Stimulated activated CD8-positive, alpha-beta memory T cell treated with anti-CD3 and anti-CD28 coated beads, Interleukin-15, amount 100 ng/mL, for 4 hours (primary cell): Measurements from ENCODE around the gene CCDC63.
"Not testable (repeated sequence)": the region's sequence is repeated elsewhere in the genome, so short reads cannot be mapped to it uniquely, and the experiment has no call there.

Experiments
- DNase-seq, 2 donors: peaks; one replicate each; pipeline ENCODE4 v3.0.0-alpha.2; 2020; ENCODE audit warnings: low read depth in 2 of 2

Gene CCDC63

DNA sequence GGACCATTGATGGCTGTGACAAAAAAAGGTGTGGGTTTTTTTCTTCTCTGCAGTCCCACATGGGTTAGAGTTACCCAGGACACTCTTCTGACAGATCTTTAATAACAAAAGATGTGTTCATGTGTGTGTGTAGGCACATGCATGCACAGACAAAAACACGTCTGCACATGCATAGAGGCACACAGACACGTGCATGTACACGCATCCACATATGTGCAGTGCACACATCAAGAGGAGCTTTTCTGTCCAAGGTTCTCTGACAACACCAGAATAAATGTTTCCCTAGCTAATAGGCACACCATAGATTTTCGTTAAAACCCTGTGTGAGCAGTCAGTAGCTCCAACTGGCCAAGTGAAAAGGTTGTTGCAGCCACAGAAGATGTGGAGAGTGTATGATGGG is 76.4 kb downstream of the CCDC63 start:
- DNase-seq, result no peak

DNA sequence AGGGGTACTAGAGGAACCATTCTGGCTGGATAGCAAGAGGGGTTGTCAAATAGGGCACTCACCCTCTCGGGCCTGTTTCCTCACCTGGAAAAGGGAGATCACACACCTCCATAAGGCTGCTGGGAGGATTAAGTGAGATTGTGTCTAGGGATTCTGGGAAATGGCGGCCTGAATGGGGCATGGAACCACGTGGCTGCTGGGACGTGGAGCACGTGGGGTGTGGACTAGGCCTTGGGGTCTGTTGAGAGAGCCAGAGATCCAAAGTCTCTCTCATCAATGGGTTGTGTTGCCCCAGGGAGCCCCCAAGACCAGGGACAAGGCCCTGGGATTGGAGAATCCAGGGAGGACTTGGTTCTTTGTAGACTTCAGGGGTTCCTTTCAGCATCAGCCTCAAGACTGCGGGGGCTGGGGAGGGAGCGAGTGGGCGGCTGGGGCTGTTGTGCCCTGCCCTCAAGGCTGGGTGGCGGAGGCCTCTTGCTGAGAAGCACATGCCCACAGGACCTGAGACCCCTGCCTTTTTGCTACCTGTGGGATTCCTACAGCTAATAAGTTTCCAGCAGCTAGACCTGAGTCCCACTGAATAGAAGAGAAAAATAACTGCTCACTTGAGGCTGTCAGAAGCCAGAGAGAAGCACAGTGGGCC is 77.0 kb downstream of the CCDC63 start:
- DNase-seq, result no peak

DNA sequence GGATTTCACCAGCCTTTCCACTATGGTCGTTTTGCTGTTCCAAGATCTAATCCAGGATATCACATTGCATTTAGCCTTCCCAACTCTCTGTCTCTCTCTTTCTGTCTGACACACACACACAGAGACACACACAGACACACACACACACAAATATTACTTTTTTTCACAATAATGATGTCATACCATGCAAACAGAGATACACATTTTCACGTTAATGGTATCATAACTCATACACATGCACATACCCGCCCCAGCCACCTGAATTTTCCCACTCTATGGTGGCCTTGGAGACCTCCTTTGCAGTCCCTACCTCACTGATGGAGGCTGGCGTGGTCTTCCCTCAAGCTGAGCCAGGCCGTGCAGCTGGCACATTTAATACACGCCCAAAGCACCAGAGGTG is 80.8 kb downstream of the CCDC63 start:
- no peak for DNase-seq

DNA sequence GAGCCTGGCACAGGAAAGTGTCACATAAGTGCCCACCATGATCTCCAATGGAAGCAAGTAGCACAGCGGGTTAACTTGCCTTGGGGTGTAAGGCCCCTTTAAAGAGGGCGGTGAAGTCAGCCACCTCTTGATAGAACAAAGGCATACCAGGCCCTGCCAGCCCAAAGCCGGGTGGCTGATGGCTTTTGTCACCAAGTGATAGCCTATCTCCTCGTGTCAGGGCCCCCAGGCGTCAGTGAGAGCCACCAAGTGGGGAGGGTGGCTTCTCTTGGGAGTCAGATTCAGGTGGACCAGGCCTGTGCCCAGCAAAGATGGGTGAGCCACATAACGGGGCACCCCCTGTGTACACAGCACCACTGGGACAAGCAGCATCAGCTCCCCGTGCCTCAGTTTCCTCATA is 81.9 kb downstream of the CCDC63 start:
- DNase-seq, result no peak

- DNase-seq, result no peak
These were observed 83.0 kb downstream of the CCDC63 start for GRCh38 chr12:110929818-110930217.

DNA sequence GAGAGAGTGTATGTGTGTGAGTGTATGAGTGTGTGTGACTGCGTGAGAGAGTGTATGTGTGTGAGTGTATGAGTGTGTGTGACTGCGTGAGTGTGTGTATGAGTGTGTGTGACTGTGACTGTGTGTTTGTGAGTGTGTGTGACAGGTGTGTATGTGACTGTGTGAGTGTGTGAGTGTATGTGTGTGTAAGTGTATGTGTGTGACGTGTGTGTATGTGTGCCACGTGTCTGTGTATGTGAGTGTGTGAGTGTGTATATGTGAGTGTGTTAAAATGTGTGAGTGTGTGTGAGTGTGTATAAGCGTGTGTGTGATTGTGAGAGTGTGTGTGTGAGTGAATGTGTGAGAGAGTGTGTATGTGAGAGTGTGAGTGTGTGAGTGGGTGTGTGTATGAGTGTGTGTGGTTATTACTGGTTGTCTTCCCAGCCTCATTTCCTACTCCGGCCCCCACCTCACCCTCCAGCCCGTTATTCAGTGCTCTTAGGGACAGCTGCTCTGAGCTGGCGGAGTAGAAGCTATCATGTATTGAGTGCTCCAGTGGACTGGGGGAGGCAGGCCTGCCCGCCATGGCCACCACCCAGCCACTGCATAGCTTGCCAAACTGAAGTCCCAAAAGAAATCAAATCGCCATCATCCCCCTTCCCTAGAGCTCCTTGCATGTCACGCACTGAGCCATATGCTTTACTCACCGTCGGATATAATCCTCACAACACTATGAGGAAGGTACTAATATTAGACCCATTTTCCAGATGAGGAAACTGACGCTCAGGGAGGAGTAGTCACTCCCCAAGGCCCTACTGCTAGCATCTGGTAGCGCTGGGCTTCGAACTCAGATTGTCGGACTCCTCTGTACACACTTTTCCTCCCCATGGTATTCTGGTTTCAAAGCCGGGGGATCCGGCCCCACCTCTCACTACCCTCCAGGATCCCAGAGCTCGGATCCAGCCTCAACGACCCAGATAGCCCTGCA is 83.8 kb downstream of the CCDC63 start:
- no peak for DNase-seq

GRCh38 chr12:110931315-110931728 is 84.5 kb downstream of the CCDC63 start:
- no peak for DNase-seq

DNA sequence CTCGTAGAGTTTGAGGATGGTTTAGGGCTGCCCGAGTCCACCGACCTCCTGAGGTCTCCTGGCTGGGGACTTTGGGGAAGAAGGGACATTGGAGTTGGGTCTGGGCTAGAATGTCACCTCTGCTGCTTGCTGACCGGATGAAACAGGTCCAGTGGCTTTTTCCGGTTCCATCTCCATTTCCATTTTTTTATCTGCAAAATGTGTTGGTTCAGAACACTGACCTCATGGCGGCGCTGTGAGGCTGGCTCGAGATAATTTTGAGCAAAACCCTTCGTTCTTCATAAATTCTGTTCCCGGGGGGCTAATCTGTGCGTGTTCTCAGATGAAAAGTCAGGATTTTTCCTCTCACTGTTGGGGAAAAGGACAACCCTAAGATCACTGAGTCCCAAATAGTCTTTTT is 85.3 kb downstream of the CCDC63 start:
- no peak for DNase-seq

GRCh38 chr12:110933326-110933974 is 86.7 kb downstream of the CCDC63 start:
- DNase-seq, result no peak

GRCh38 chr12:110934093-110934852 is 87.5 kb downstream of the CCDC63 start:
- DNase-seq, result no peak

- DNase-seq, result no peak
These were observed 88.8 kb downstream of the CCDC63 start for GRCh38 chr12:110935588-110935987.

DNA sequence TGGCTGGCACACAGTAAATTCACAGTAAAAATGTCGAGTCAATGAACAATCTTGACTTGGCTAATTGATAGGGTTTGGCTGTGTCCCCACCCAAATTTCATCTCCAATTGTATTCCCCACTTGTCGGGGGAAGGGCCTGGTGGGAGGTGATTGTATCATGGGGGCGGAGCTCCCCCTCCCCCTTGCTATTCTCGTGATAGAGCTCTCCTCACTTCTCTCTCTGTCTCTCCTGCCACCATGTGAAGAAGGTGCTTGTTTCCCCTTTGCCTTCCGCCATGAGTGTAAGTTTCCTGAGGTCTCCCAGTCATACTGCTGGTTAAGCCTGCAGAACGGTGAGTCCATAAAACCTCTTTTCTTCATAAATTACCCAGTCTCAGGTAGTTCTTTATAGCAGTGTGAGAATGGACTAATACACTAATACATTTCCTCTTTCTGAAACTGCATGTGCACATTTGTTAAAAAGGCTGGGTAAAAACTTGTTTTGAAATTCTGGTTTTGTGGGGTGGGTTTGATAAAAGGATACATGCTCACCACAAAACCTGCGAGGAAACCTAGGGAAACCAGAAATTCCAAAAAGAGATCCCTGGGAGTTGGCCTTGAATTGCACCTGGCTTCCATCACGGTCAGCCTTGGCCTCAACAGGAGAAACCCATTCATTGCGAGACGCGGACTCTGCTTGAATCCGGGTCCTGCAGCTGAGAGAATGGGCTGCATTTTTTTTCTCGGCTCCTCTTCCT is 89.7 kb downstream of the CCDC63 start:
- DNase-seq, result no peak

GRCh38 chr12:110937104-110937641 is 90.4 kb downstream of the CCDC63 start:
- peak in 1 of 2 donors; percentile 12 for DNase-seq

GRCh38 chr12:110940296-110940695 is 93.5 kb downstream of the CCDC63 start:
- no peak for DNase-seq

GRCh38 chr12:110940933-110941332 is 94.1 kb downstream of the CCDC63 start:
- DNase-seq, result no peak

- no peak for DNase-seq
These were observed 94.6 kb downstream of the CCDC63 start for GRCh38 chr12:110941391-110941790.

GRCh38 chr12:110943373-110943772 is 96.6 kb downstream of the CCDC63 start:
- no peak for DNase-seq

GRCh38 chr12:110948041-110948440 is 101.3 kb downstream of the CCDC63 start:
- no peak for DNase-seq

DNA sequence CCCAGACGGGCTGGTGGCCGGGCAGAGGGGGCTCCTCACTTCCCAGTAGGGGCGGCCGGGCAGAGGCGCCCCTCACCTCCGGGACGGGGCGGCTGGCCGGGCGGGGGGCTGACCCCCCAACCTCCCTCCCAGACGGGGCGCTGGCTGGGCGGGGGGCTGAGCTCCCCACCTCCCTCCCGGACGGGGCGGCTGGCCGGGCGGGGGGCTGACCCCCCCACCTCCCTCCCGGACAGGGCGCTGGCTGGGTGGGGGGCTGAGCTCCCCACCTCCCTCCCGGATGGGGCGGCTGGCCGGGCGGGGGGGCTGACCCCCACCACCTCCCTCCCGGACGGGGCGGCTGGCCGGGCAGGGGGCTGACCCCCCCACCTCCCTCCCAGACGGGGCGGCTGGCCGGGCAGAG is 103.7 kb downstream of the CCDC63 start:
- not testable (repeated sequence) for DNase-seq

DNA sequence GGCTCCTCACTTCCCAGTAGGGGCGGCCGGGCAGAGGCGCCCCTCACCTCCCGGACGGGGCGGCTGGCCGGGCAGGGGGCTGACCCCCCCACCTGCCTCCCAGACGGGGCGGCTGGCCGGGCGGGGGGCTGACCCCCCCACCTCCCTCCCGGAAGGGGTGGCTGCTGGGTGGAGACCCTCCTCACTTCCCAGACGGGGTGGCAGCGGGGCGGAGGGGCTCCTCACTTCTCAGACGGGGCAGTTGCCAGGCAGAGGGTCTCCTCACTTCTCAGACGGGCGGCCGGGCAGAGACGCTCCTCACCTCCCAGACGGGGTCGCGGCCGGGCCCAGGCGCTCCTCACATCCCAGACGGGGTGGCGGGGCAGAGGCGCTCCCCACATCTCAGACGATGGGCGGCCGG is 104.1 kb downstream of the CCDC63 start:
- DNase-seq, result not testable (repeated sequence)
